HT-29 (cell line): ENCODE results near the gene CSH1. TPM values are rescaled to one million over a fixed set of nuclear protein-coding genes. Genes with fewer than 3 reads are reported as not detected.
"Not testable (repeated sequence)": the region's sequence is repeated elsewhere in the genome, so short reads cannot be mapped to it uniquely, and the experiment has no call there.

Experiments used
- DNase-seq: peaks from one replicate; pipeline ENCODE4 v3.0.0-alpha.2; 2015; ENCODE audit warnings: low spot score
- total RNA-seq: library from RNA; depleted of rRNA; stranded (reverse); fragments of >200 nt; shearing (Covaris generic); gene quantifications from 2 replicates; pipeline ENCODE4 v1.2.3, GENCODE V29; 2014; rRNA removed

Gene CSH1
- not detected in 2 replicates for total RNA-seq

DNA sequence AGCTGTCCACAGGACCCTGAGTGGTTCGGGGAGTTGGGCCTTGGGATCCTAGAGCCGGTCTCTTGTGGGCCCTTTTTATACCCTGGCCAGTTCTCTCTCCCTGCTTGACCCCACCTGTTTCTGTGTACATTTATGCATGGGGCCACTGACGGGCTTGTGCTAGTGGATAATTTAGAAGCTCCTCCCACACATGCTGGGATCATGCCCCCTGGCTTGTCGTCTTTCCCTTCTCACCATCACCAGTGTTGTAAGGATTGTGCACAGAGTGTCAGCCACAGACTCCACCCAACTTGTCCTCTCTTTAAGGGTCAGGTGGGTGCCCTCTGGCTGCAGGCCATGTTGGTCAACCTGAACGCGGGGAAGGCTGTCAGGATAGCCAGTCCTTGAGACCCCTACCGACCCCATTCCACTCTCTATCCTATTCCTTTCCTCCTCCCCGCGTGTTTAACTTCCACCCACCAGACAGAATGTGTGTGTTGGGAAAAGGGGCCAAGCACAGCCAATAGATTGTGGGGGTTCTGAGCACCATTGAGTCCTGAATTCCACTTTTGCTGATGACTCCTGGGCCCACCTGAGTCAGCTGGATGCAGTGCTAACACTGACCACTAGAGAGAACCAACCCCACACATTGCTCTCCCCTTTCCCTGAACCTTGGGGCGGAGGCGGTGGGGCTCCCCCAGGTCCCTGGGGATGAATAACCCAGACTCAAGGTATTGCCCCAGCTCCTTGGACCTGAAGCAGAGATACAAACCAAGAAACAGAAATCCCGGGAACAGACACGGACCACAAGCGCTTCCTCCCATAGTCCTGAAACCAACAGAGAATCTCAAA lies at the start of gene CSH1:
Gene CSH1 (minus strand): TSS at position 51 of the 831 bp plus-strand sequence. CDS start 63 bp downstream, outside the sequence.
- DNase-seq, result not testable (repeated sequence)

- DNase-seq, result no peak
Measured at GRCh38 chr17:63945784-63946439, 49.5 kb upstream of the CSH1 start.

DNA sequence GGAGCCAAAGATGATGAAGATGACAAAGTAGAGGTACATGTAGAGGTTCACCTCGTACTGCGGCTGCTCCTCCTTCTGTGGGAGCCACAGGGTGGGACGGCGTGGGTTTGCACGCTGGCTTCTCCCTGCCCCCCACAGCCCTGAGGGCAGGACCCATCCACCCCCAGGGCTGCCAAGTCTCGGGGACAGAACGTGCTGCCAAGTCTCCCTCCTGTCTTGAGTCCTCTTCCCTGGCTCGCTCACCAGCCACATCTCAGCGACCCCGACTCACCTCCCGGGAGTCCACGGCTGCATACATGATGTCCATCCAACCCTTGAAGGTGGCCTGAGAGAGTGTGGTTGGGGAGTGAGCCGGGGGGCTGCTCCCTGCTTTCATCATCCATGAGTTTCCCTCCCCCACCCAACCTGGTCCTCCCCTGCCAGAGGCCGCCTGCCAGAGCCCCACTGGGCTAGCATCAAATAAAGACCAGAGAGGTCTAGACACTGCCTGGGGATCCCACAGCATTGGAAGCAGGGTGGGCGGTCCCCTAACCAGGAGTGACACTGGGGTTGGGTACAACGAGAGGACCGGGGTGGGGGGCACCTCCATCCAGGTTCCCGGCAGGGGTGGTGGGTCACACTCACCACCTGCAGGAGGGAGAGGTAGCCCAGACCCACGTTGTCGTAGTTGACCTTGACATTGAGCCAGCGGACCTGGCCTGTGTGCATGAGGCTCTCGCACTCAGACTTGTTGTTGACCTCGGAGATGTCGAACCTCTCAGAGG lies 48.5 kb upstream of the CSH1 start:
- no peak for DNase-seq

- DNase-seq, result no peak
Measured at GRCh38 chr17:63943745-63944144, 47.4 kb upstream of the CSH1 start.

- DNase-seq, result no peak
Measured at GRCh38 chr17:63942309-63942985, 46.1 kb upstream of the CSH1 start.

DNA sequence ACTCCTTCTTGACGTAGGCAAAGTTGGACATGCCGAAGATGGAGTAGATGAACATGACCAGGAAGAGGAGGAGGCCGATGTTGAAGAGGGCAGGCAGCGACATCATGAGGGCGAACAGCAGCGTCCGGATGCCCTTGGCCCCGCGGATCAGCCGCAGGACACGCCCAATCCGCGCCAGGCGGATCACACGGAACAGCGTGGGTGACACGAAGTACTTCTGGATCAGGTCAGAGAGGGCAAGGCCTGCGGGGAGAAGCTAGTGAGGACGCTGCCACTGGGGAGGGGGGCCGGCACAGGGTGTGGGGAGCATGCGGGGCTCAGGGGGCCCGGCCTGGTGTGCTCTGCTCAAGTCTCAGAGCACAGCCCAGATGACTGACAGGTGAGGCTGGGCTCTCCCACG lies 45.4 kb upstream of the CSH1 start:
- DNase-seq, result no peak

DNA sequence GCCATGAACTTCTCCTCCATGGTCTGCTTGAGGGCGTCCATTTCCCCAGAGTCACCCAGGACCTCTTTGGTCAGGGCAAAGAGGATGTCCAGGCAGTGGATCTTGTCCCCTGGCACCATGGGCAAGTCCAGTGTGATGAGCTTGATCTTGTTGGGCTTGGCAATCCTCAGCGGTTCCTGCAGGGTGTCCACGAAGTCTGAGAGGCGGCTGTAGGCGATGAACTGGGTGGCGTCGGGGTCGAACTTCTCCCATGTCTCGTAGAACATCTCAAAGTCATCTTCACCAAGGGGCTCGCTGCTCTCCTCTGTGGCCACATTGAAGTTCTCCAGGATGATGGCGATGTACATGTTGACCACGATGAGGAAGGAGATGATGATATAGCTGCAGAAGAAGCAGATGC lies 44.8 kb upstream of the CSH1 start:
- no peak for DNase-seq

GRCh38 chr17:63940584-63940983 lies 44.2 kb upstream of the CSH1 start:
- no peak for DNase-seq

DNA sequence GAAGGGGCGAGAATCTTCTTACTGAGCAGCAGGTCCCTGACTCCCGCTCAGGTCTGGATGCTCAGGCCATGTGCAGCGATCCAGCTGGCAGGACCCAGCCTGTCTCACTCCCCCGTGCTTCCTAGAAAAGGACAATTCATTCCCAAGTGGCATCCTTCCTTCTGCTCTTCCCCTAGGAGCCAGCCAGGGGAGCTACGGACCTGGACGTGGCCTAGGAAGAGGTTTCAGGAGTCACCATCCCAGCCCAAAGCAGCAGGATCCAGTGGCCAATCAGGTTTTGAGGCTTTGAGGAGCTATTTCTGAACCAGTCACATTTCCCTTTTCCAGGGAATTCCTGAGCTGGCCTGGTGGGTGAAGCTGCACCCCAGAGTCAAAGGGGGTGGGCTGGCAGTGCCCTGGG lies 43.5 kb upstream of the CSH1 start:
- no peak for DNase-seq

- DNase-seq, result no peak
Measured at GRCh38 chr17:63939401-63939800, 43.0 kb upstream of the CSH1 start.

DNA sequence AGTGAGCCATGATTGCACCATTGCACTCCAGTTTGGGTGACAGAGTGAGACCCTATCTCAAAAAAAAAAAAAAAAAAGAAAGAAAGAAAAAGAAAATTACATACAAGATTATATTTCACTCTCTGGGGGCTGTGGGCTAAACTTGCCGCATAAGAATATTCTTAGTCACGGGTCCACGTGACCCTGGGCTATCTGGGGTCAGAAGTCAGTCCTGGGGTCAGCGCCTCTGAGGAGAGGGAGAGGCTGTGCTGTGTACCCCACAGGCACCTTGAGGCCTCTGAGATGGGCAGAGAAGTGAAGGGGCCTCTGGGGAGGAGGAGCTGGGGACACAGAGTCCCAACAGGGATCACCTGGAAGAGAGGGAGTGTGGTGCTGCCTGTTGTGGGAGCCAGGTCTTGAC lies 41.5 kb upstream of the CSH1 start:
- DNase-seq, result no peak

GRCh38 chr17:63937319-63937718 lies 40.9 kb upstream of the CSH1 start:
- no peak for DNase-seq

- DNase-seq, result no peak
Measured at GRCh38 chr17:63934183-63935112, 38.1 kb upstream of the CSH1 start.

DNA sequence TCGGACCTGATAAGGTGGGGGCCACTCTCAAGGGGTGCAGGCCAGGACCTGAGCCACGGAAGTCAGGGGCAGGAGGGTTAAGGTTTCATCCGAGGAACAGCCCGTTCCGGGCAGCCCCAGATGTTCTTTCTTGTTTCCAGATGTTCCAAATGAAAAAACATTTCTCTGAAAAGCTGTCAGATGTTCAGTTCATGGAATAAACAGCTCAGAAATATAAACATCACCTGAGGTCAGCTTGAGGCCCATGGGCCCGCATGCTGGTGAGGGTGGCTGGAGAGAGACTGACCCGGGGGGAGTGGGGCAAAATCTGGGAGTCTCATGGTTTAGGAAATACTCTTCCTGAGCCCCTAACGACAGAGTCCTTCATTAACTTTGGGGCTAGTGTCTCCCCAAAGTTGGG lies 37.2 kb upstream of the CSH1 start:
- DNase-seq, result no peak

- no peak for DNase-seq
Measured at GRCh38 chr17:63932721-63933120, 36.3 kb upstream of the CSH1 start.

DNA sequence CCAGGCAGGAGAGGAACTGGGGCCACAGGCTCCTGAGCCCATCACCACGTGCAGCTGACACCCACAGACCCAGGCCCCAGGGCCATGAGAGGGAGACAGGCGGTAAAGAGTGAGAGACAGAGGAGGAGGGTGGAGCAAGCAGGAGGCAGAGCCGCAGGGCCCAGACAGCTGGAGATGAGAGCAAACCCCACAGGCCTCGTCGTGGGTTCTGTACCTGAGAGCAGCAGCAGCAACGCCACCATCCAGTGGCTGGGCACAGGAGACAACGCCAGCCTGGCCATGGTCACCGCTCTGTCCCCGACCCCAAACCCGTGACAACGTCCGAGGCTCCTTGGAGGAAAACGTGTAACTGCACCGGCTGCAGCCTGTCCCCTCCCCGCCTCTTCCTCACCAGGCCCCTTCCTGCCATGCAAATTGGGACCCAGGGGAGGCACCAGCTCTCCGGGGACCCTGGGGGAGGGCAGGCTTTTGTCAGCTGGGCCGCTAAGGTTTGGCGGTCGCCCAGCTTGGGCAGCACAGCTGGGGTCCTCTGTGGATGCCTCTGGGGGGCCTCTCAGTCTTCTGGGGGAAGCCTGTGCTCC lies 35.7 kb upstream of the CSH1 start, which contains the start of gene CD79B:
Gene CD79B (minus strand): TSS at position 351 of the 581 bp plus-strand sequence. CDS start 70 bp downstream, at position 281.
- DNase-seq, result no peak

DNA sequence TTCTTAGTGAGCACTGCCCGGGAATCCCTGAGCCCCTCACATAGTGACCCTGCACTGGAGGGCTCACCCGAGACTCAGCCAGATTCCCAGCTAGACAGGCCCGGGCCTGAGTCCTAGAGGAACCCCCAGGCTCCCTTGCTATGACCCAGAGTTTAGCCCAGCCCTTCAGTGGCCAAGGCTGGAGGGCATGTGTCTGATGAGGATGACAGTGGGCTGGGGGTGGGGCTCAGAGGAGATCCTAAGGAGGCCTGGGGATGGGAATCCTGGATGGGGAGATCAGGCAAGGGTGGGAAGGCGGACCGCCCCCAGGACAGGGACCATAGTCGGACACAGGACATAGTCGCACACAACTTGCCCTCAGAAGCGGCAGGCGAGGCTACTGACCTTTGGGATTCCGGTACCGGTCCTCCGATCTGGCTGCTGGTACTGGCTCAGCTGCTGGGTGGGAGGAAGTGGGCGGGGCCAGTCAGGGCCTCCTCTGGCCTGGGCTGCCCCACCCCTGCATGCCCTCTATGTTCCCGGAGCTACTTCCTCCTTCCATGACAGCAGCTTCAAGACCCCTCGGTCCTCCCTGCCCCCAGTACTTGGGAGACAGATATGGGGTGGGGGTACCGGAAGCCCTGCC lies 34.7 kb upstream of the CSH1 start:
- no peak for DNase-seq

DNA sequence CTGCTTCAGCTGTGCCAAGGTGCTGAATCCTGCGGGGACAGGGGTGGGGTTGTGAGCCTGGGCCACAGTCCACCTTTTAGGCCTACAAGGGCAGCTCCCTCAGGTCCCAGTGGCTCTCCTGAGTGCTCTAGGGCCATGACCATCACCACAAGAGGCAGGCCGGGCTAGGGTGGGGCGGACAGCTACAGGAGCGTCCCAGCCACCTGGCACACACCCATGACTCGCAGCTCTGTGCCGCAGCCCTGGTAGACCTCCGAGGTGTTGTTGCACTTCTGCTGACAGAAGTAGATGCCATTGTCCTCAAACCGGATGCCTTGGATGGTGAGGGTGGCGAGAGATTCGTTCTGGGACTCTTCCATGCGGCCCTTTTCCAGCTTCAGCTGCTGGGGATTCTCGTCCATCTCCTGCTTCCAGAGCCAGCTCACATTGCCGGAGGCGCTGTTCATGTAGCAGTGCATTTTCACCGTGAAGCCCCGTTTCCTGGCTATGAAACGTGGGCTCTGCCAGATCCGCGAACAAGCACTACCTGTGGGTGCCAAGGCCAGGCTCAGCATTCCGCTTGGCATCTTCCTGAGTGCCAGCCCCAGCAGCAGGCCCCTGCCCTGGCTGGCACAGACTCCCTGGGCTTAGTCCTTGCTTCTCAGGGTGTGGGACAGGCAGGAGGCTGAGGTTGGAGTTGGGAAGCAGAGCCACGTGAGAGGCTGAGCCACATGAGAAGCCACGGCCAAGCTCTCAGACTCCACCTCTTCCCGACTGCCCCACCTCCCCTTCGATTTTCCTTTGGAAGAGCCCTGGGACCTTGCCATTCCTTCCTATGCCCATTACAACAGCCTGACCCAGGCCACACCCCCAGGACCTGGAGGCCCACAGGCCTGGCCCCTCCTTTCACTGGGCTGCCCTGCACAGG lies 33.7 kb upstream of the CSH1 start:
- DNase-seq, result no peak
